HepG2 (cell line): Measurements from ENCODE around the gene SLC16A13. TPM values are rescaled to one million over a fixed set of nuclear protein-coding genes. Genes with fewer than 3 reads are reported as not detected.

Experiments
- ATAC-seq: fragments of 200-7000 bp; cut with Tn5 transposase; 3 replicates; pipeline ENCODE4 v1.9.1; 2020; ENCODE audit warnings: mild to moderate bottlenecking, moderate library complexity
- BruUV-seq: library from RNA; stranded (reverse); fragments of 400-500 nt; replicated peaks from 2 replicates; lab custom pipeline; 2021; lab: Mats Ljungman, UMichigan
- CTCF ChIA-PET: fragments of 300-600 bp; formaldehyde crosslinking; extraction: SDS; loops from one replicate; lab custom pipeline; 2021; ENCODE audit warnings: low total read pairs, inconsistent platforms, low intra/inter-chr PET ratio; lab: Yijun Ruan, JAX
- POLR2A ChIA-PET: fragments of 350-600 bp; sonication (Branson Sonifier 250); formaldehyde crosslinking; loops from one replicate; lab custom pipeline; 2020; ENCODE audit warnings: antibody characterized with exemption, inconsistent platforms; lab: Yijun Ruan, JAX
- DNase-seq: peaks from one replicate; pipeline ENCODE4 v3.0.0-alpha.2; 2015; ENCODE audit warnings: low spot score
- FAIRE-seq: peaks from 3 replicates; lab custom pipeline; 2011; peaks lifted over from hg19 to GRCh38; lab: Jason Lieb, UNC
- H2AFZ ChIP-seq: one replicate; pipeline ENCODE4 v1.6.1; 2011; ENCODE audit warnings: low read length, inconsistent platforms
- H3K27ac ChIP-seq: fragments of 300-600 bp; 3 replicates; pipeline ENCODE4 v1.8.0; 2011; ENCODE audit warnings: mixed run types, mild to moderate bottlenecking, mixed read lengths, low read length, inconsistent platforms; ENCODE audit not compliant: insufficient read depth; ENCODE audit errors: extremely low read length
- H3K27me3 ChIP-seq, 2 experiments: fragments of 200-600 bp in 1 of 2; 2 replicates in 1 of 2; 3 replicates in 1 of 2; pipeline versions ENCODE4 v1.6.0 to v1.8.0; 2011; ENCODE audit warnings: low read length in 2 of 2, mild to moderate bottlenecking in 2 of 2, moderate library complexity in 2 of 2, inconsistent platforms in 1 of 2; ENCODE audit not compliant: insufficient read depth in 2 of 2, control insufficient read depth in 1 of 2
- H3K36me3 ChIP-seq, 2 experiments: fragments of 200-600 bp in 1 of 2; replicated peaks in 1 of 2; 2 replicates in 1 of 2; 3 replicates in 1 of 2; pipeline versions ENCODE4 v1.5.1 to v1.8.0; 2011; ENCODE audit warnings: low read length in 2 of 2, inconsistent platforms in 1 of 2; ENCODE audit not compliant: insufficient read depth in 2 of 2, control insufficient read depth in 1 of 2
- H3K4me1 ChIP-seq: 2 replicates; pipeline ENCODE4 v1.5.1; 2012; ENCODE audit warnings: low read length, inconsistent platforms; ENCODE audit not compliant: insufficient read depth
- H3K4me2 ChIP-seq: 2 replicates; pipeline ENCODE4 v1.6.0; 2011; ENCODE audit warnings: low read depth, low read length, inconsistent platforms
- H3K4me3 ChIP-seq, 3 experiments: fragments of 200-600 bp in 1 of 3; sonication (generic), shearing (Covaris generic) in 1 of 3; replicated peaks in 1 of 3; 2 replicates each; pipeline ENCODE4 v1.5.1; 2011 to 2016; ENCODE audit warnings: low read length in 3 of 3, inconsistent platforms in 2 of 3, low read depth in 2 of 3, mild to moderate bottlenecking in 2 of 3, control low read depth in 1 of 3, mixed read lengths in 1 of 3; ENCODE audit not compliant: insufficient read depth in 1 of 3
- H3K79me2 ChIP-seq: one replicate; pipeline ENCODE4 v1.6.1; 2011; ENCODE audit warnings: low read length, inconsistent platforms; ENCODE audit not compliant: insufficient read depth
- H3K9ac ChIP-seq: 2 replicates; pipeline ENCODE4 v1.6.0; 2011; ENCODE audit warnings: mild to moderate bottlenecking, low read depth, low read length, inconsistent platforms; ENCODE audit not compliant: insufficient read depth
- H3K9me3 ChIP-seq: 2 replicates; pipeline ENCODE4 v1.5.1; 2012; ENCODE audit warnings: mild to moderate bottlenecking, low read length
- H4K20me1 ChIP-seq: 2 replicates; pipeline ENCODE4 v1.6.0; 2011; ENCODE audit warnings: inconsistent platforms, mild to moderate bottlenecking, low read length, moderate library complexity; ENCODE audit not compliant: insufficient read depth
- AGO2 ChIP-seq: fragments of 200-400 bp; formaldehyde crosslinking; optimal IDR thresholded peaks from 2 replicates; pipeline ENCODE3; 2017; ENCODE audit warnings: mild to moderate bottlenecking, low read depth, low read length, moderate library complexity
- FOXO4 ChIP-seq: sonication (generic); formaldehyde crosslinking; conservative IDR thresholded peaks from 2 replicates; pipeline ENCODE4 v1.8.1; 2023; ENCODE audit warnings: missing genetic modification reagents
- KAT7 ChIP-seq: IDR thresholded peaks from 2 replicates; pipeline ENCODE4 v1.6.1; 2018; ENCODE audit warnings: borderline replicate concordance, missing compliant biosample characterization
- KLF13 ChIP-seq: sonication (generic); formaldehyde crosslinking; IDR thresholded peaks from 2 replicates; pipeline ENCODE4 v1.4.0; 2020; ENCODE audit warnings: mild to moderate bottlenecking, missing genetic modification reagents
- RBFOX2 ChIP-seq: fragments of 200-400 bp; formaldehyde crosslinking; IDR thresholded peaks from 2 replicates; pipeline ENCODE4 v1.6.1; 2017; ENCODE audit warnings: low read depth, mild to moderate bottlenecking, low read length
- SNRNP70 ChIP-seq: fragments of 200-400 bp; formaldehyde crosslinking; IDR thresholded peaks from 2 replicates; pipeline ENCODE4 v1.6.1; 2017; ENCODE audit warnings: mild to moderate bottlenecking, low read depth, low read length, moderate library complexity
- TEAD2 ChIP-seq: sonication (generic); formaldehyde crosslinking; IDR thresholded peaks from 2 replicates; pipeline ENCODE4 v1.9.0; 2021; ENCODE audit warnings: missing genetic modification reagents
- ZKSCAN5 ChIP-seq: sonication (generic); formaldehyde crosslinking; IDR thresholded peaks from 2 replicates; pipeline ENCODE4 v1.5.1; 2020; ENCODE audit warnings: mild to moderate bottlenecking, missing genetic modification reagents
- ZNF281 ChIP-seq: sonication (generic); formaldehyde crosslinking; IDR thresholded peaks from 2 replicates; pipeline ENCODE4 v1.4.0; 2020; ENCODE audit warnings: missing genetic modification reagents, borderline replicate concordance
- ZNF552 ChIP-seq: sonication (generic); formaldehyde crosslinking; IDR thresholded peaks from 2 replicates; pipeline ENCODE4 v1.9.0; 2022; ENCODE audit warnings: missing genetic modification reagents, mild to moderate bottlenecking, borderline replicate concordance
- ZNF784 ChIP-seq: sonication (generic); formaldehyde crosslinking; IDR thresholded peaks from 2 replicates; pipeline ENCODE4 v1.5.1; 2020; ENCODE audit warnings: missing genetic modification reagents, mild to moderate bottlenecking, borderline replicate concordance
- WGBS: methylation state at CpG from one replicate; pipeline ENCODE4 v1.1.6; 2017; ENCODE audit warnings: low lambda C conversion rate; 5-methylcytosine and 5-hydroxymethylcytosine counted together
- in situ Hi-C: cut with HindIII; loops from 2 replicates; pipeline ENCODE4 v1.10.0; 2017; ENCODE audit warnings: low pct_unique_long_range_greater_than_20kb; ENCODE audit not compliant: extremely low pct_ligation_motif_present
- intact Hi-C: fragments of 100-400 bp; cut with micrococcal nuclease; formaldehyde crosslinking; loops from one replicate; pipeline ENCODE4 v1.10.0; 2022; ENCODE audit not compliant: unreplicated experiment
- polyA plus RNA-seq, 8 experiments: library from polyadenylated mRNA; depleted of rRNA in 3 of 8; stranded (reverse) in 7 of 8; unstranded in 1 of 8; fragments of >200 nt; fragmentation: Illumina TruSeq in 4 of 8; extraction: Trizol in 4 of 8; gene quantifications; 2 replicates each; pipeline versions ENCODE4 v1.2.1 to v1.2.3, GENCODE V29; 2011 to 2016; ENCODE audit warnings: low read depth in 4 of 8, missing spikeins in 1 of 8, mixed read lengths in 1 of 8; ENCODE audit not compliant: insufficient read depth in 1 of 8
- total RNA-seq, 5 experiments: library from RNA; depleted of rRNA; stranded (reverse); fragments of >200 nt; fragmentation: Illumina TruSeq; extraction: Trizol; gene quantifications; 2 replicates each; pipeline ENCODE4 v1.2.3, GENCODE V29; 2016; ENCODE audit warnings: low read depth in 1 of 5

SLC16A13 gene
- total and polyA plus RNA-seq, 2 of the 13 experiments (the other 11 are each of a cell fraction or from before 2014, with no cell fraction given): 2.2 to 3.0 TPM

- Histone ChIP-seq H3K4me1 (no peaks in the 10 kb centered on the region), H3K4me3 (no peak within 1 kb of the TSS)
- no peak for ATAC-seq
- TF ChIP-seq AGO2 (peak; percentile 70), FOXO4 (CRISPR knock-in tag) (no peak), RBFOX2 (0 out of 2 replicates have a peak, but pooled peaks have one; percentile 7)
- TF ChIP-seq, all 625 proteins: peak for 2
- ChIA-PET POLR2A (no interaction called here), CTCF (no interaction called here)
- Histone ChIP-seq H4K20me1 (no peaks in the 10 kb centered on the region), H3K36me3 (peaks cover 7 to 19% of the 10 kb centered on the region in 2 experiments; a peak in 4 of 5 replicates), H3K4me2 (no peak within 1 kb of the TSS), H3K9ac (no peak within 1 kb of the TSS), H3K27ac (no peak within 1 kb of the TSS), H3K79me2 (no peaks in the 10 kb centered on the region), H3K27me3 (no peaks in the 10 kb centered on the region), H3K9me3 (no peaks in the 10 kb centered on the region), H2AFZ (no peak within 1 kb of the TSS)
- in situ Hi-C loops (no loop called here), intact Hi-C loops (no loop called here)
- BruUV-seq: no TSS peak
- FAIRE-seq (no peak), DNase-seq (no peak)
- WGBS: 93% methylated on average over 36 of the region's 64 CpGs
These were observed 40.1 kb upstream of the SLC16A13 start, which contains the start of gene ALOX12 for GRCh38 chr17:6995500-6996255. Gene ALOX12 (plus strand): TSS chr17:6996049. CDS start chr17:6996118, 69 bp downstream.

GRCh38 chr17:6996256-6997011 is 39.4 kb upstream of the SLC16A13 start:
- H3K4me1 ChIP-seq: no peaks in the 10 kb centered on the region
- no peak overlapping the region for H3K4me3 ChIP-seq
- H3K9me3 ChIP-seq: no peaks in the 10 kb centered on the region
- no peak; the same call in 2 of the 3 replicates for ATAC-seq
- H3K27ac ChIP-seq: no peak overlapping the region
- no peaks in the 10 kb centered on the region for H3K27me3 ChIP-seq
- no peak overlapping the region for H2AFZ ChIP-seq
- DNase-seq: no peak
- in situ Hi-C loops (no loop called here), intact Hi-C loops (no loop called here)
- POLR2A ChIA-PET: no interaction called here
- H3K79me2 ChIP-seq: no peaks in the 10 kb centered on the region
- BruUV-seq: no TSS peak
- H3K4me2 ChIP-seq: no peak overlapping the region
- peaks cover 9 to 27% of the 10 kb centered on the region in 2 experiments; a peak in 4 of 5 replicates for H3K36me3 ChIP-seq
- no peaks in the 10 kb centered on the region for H4K20me1 ChIP-seq
- 98% methylated on average over 36 of the region's 58 CpGs for WGBS
- no peak for FAIRE-seq
- no peak overlapping the region for H3K9ac ChIP-seq
- CTCF ChIA-PET: no interaction called here
- TF ChIP-seq ZNF784 (CRISPR knock-in tag): no peak
- TF ChIP-seq TEAD2 (CRISPR knock-in tag): no peak
- no peak for TF ChIP-seq SNRNP70
- no peak for TF ChIP-seq ZNF552 (CRISPR knock-in tag)
- TF ChIP-seq KLF13 (CRISPR knock-in tag): no peak
- no peak for TF ChIP-seq KAT7 (CRISPR knock-in tag)
- TF ChIP-seq ZKSCAN5 (CRISPR knock-in tag): no peak
- TF ChIP-seq ZNF281 (CRISPR knock-in tag): no peak
